Activated CD4-positive, CD25-positive, alpha-beta regulatory T cell (primary cell): ENCODE results near the gene SART3.
"Not testable (repeated sequence)": the region's sequence is repeated elsewhere in the genome, so short reads cannot be mapped to it uniquely, and the experiment has no call there.

ENCODE experiments used
- DNase-seq, 4 experiments: peaks; one replicate each; lab custom pipeline; 2025; lab: John Stamatoyannopoulos, UW

SART3 gene

GRCh38 chr12:108518101-108518715, 42.8 kb downstream of the SART3 start:
- no peak for DNase-seq

- DNase-seq = no peak
Measured at GRCh38 chr12:108517288-108518100, 43.5 kb downstream of the SART3 start.

GRCh38 chr12:108516511-108517275, 44.3 kb downstream of the SART3 start:
- DNase-seq = no peak

GRCh38 chr12:108515916-108516315, 45.1 kb downstream of the SART3 start:
- DNase-seq = no peak

- DNase-seq = peak; percentile 96 to 99 (median 98)
Measured at GRCh38 chr12:108514973-108515814, 45.8 kb downstream of the SART3 start, which contains the start of gene FICD. Gene FICD, plus strand, starts transcription at chr12:108515277. Its CDS starts 1,696 bp downstream, at chr12:108516973.

- DNase-seq = no peak
Measured at GRCh38 chr12:108514468-108514972, 46.5 kb downstream of the SART3 start.

- peak; percentile 56 to 64 (median 60) for DNase-seq
Measured at GRCh38 chr12:108511633-108512540, 49.1 kb downstream of the SART3 start.

GRCh38 chr12:108510836-108511235, 50.1 kb downstream of the SART3 start:
- DNase-seq = no peak

GRCh38 chr12:108509806-108510205, 51.2 kb downstream of the SART3 start:
- DNase-seq = no peak

- DNase-seq = no peak
Measured at GRCh38 chr12:108507971-108508642, 52.9 kb downstream of the SART3 start.

GRCh38 chr12:108505129-108505528, 55.8 kb downstream of the SART3 start:
- DNase-seq = no peak

GRCh38 chr12:108502922-108503321, 58.1 kb downstream of the SART3 start:
- no peak for DNase-seq

GRCh38 chr12:108498136-108498535, 62.8 kb downstream of the SART3 start:
- DNase-seq = no peak

- no peak for DNase-seq
Measured at GRCh38 chr12:108495823-108496579, 65.0 kb downstream of the SART3 start.

- no peak for DNase-seq
Measured at GRCh38 chr12:108495054-108495453, 65.9 kb downstream of the SART3 start.

- no peak for DNase-seq
Measured at GRCh38 chr12:108491256-108491655, 69.7 kb downstream of the SART3 start.

GRCh38 chr12:108487029-108487428, 73.9 kb downstream of the SART3 start:
- DNase-seq = not testable (repeated sequence)

- not testable (repeated sequence) for DNase-seq
Measured at GRCh38 chr12:108485371-108485770, 75.6 kb downstream of the SART3 start.

- no peak for DNase-seq
Measured at GRCh38 chr12:108484845-108485244, 76.1 kb downstream of the SART3 start.
